CD14-positive monocyte (primary cell): ENCODE data around the gene CUBN. TPM values are rescaled to one million over a fixed set of nuclear protein-coding genes. Genes with fewer than 3 reads are reported as not detected.

ENCODE experiments used
- DNase-seq, 3 donors: peaks; one replicate each; pipeline ENCODE4 v3.0.0-alpha.2; 2011 to 2022
- H2AFZ ChIP-seq: 2 replicates; pipeline ENCODE4 v1.6.0; 2012; ENCODE audit warnings: mild to moderate bottlenecking, low read depth, low read length, inconsistent platforms; ENCODE audit not compliant: insufficient read depth, poor library complexity, severe bottlenecking
- H3K27ac ChIP-seq, 2 donors: 1 replicate in 1 of 2; 2 replicates in 1 of 2; pipeline ENCODE4 v1.5.1; 2012 to 2013; ENCODE audit warnings: low read length in 2 of 2, control low read depth in 1 of 2, inconsistent platforms in 1 of 2, low read depth in 1 of 2, mild to moderate bottlenecking in 1 of 2
- H3K27me3 ChIP-seq, 2 donors: one replicate each; pipeline versions ENCODE4 v1.6.0 to v1.6.1; 2011 to 2013; ENCODE audit warnings: low read length in 2 of 2; ENCODE audit not compliant: control insufficient read depth in 2 of 2, insufficient read depth in 2 of 2
- H3K36me3 ChIP-seq, 2 donors: replicated peaks in 1 of 2; 1 replicate in 1 of 2; 2 replicates in 1 of 2; pipeline versions ENCODE4 v1.5.1 to v1.6.1; 2012 to 2013; ENCODE audit warnings: low read length in 2 of 2, control low read depth in 1 of 2, inconsistent platforms in 1 of 2, mild to moderate bottlenecking in 1 of 2; ENCODE audit not compliant: insufficient read depth in 2 of 2, control insufficient read depth in 1 of 2
- H3K4me1 ChIP-seq, 2 donors: 1 replicate in 1 of 2; 2 replicates in 1 of 2; pipeline versions ENCODE4 v1.5.1 to v1.6.1; 2012 to 2013; ENCODE audit warnings: low read length in 2 of 2, control low read depth in 1 of 2, inconsistent platforms in 1 of 2, mild to moderate bottlenecking in 1 of 2, moderate library complexity in 1 of 2; ENCODE audit not compliant: insufficient read depth in 2 of 2, control insufficient read depth in 1 of 2
- H3K4me2 ChIP-seq: replicated peaks from 2 replicates; pipeline ENCODE3; 2012; ENCODE audit warnings: low read length, moderate library complexity, mild to moderate bottlenecking; ENCODE audit not compliant: poor library complexity, severe bottlenecking; ENCODE audit errors: extremely low read depth
- H3K4me3 ChIP-seq, 3 experiments: fragments of 200-600 bp in 1 of 3; sonication (generic) in 1 of 3; replicated peaks in 1 of 3; 1 replicate in 2 of 3; 2 replicates in 1 of 3; pipeline ENCODE4 v1.5.1; 2011 to 2013; ENCODE audit warnings: low read length in 3 of 3, mild to moderate bottlenecking in 3 of 3, control low read depth in 2 of 3, low read depth in 2 of 3, inconsistent platforms in 1 of 3, moderate library complexity in 1 of 3
- H3K79me2 ChIP-seq: 2 replicates; pipeline ENCODE4 v1.6.0; 2012; ENCODE audit warnings: mild to moderate bottlenecking, control low read depth, inconsistent platforms, low read length, moderate library complexity; ENCODE audit not compliant: insufficient read depth
- H3K9ac ChIP-seq: 2 replicates; pipeline ENCODE4 v1.6.0; 2017; ENCODE audit warnings: low read length, mild to moderate bottlenecking; ENCODE audit not compliant: insufficient read depth, poor library complexity, severe bottlenecking
- H3K9me3 ChIP-seq, 2 donors: replicated peaks in 1 of 2; 1 replicate in 1 of 2; 2 replicates in 1 of 2; pipeline versions ENCODE4 v1.5.1 to v1.6.1; 2012 to 2013; ENCODE audit warnings: low read length in 2 of 2, control low read depth in 1 of 2; ENCODE audit not compliant: control insufficient read depth in 1 of 2, insufficient read depth in 1 of 2
- H4K20me1 ChIP-seq: 2 replicates; pipeline ENCODE4 v1.6.0; 2012; ENCODE audit warnings: mild to moderate bottlenecking, low read length, control low read depth, moderate library complexity; ENCODE audit not compliant: insufficient read depth
- H3K27ac Mint-ChIP-seq, 7 donors: one replicate each; pipeline ENCODE4 v1.8.0; 2020; ENCODE audit warnings: mild to moderate bottlenecking in 7 of 7, mixed read lengths in 7 of 7, moderate library complexity in 6 of 7, inconsistent platforms in 2 of 7
- H3K27me3 Mint-ChIP-seq, 3 donors: one replicate each; pipeline ENCODE4 v1.8.0; 2021 to 2022; ENCODE audit warnings: low read depth in 3 of 3, mild to moderate bottlenecking in 3 of 3, mixed read lengths in 3 of 3, moderate library complexity in 3 of 3, inconsistent platforms in 1 of 3
- H3K36me3 Mint-ChIP-seq, 2 donors: one replicate each; pipeline ENCODE4 v1.8.0; 2020; ENCODE audit warnings: mixed read lengths in 2 of 2, inconsistent platforms in 1 of 2, mild to moderate bottlenecking in 1 of 2
- H3K4me1 Mint-ChIP-seq: one replicate; pipeline ENCODE4 v1.8.0; 2020; ENCODE audit warnings: mild to moderate bottlenecking, mixed read lengths
- H3K4me3 Mint-ChIP-seq, 2 donors: one replicate each; pipeline ENCODE4 v1.8.0; 2020; ENCODE audit warnings: mild to moderate bottlenecking in 2 of 2, mixed read lengths in 2 of 2, moderate library complexity in 1 of 2
- H3K9me3 Mint-ChIP-seq, 7 donors: one replicate each; pipeline ENCODE4 v1.8.0; 2020 to 2022; ENCODE audit warnings: mixed read lengths in 7 of 7, mild to moderate bottlenecking in 6 of 7, moderate library complexity in 6 of 7, inconsistent platforms in 2 of 7
- CTCF ChIP-seq: fragments of 200-600 bp; IDR thresholded peaks from one replicate; pipeline ENCODE4 v1.8.0; 2022; ENCODE audit warnings: antibody characterized with exemption, mild to moderate bottlenecking
- WGBS: methylation state at CpG from one replicate; pipeline ENCODE4 v1.1.5; 2013; ENCODE audit warnings: missing lambda C conversion rate; ENCODE audit not compliant: insufficient coverage; 5-methylcytosine and 5-hydroxymethylcytosine counted together
- intact Hi-C, 2 donors: fragments of 100-400 bp; cut with micrococcal nuclease; formaldehyde crosslinking; loops; one replicate each; pipeline versions ENCODE4 v1.15.0 to v1.15.1; 2023
- polyA plus RNA-seq, 3 donors: library from polyadenylated mRNA; depleted of rRNA in 1 of 3; unstranded in 2 of 3; stranded (reverse) in 1 of 3; fragments of 300-500 nt in 2 of 3; fragments of >200 nt in 1 of 3; fragmentation: Illumina TruSeq in 2 of 3; gene quantifications; 1 replicate in 2 of 3; 2 replicates in 1 of 3; pipeline ENCODE4 v1.2.3, GENCODE V29; 2012 to 2021

The CUBN gene
- polyA plus RNA-seq, 3 donors: 0.95 TPM; not detected in 2

GRCh38 chr10:16819436-16819835 lies 310.2 kb downstream of the CUBN start:
- H3K27ac ChIP-seq: no peak overlapping the region
- H3K9me3 ChIP-seq: peaks cover 15 to 19% of the 10 kb centered on the region in 2 donors
- peaks cover 45% of the 10 kb centered on the region for H3K4me1 Mint-ChIP-seq
- H3K4me3 ChIP-seq: no peak overlapping the region
- no peak overlapping the region for H3K4me2 ChIP-seq
- no peak for TF ChIP-seq CTCF
- peak overlapping the region in 1 of 2 donors; percentile 14 for H3K4me3 Mint-ChIP-seq
- peaks cover 0 to 2% of the 10 kb centered on the region in 2 donors for H3K27me3 ChIP-seq
- intact Hi-C loops: loop anchor here in 1 of 2 donors (10.0 kb wide), 1 partner anchor 1835 kb away; the partner anchor contains the start of genes ARL5B and NSUN6
- H3K27me3 Mint-ChIP-seq: peaks cover 0 to 10% (median 5%) of the 10 kb centered on the region in 3 donors
- H3K36me3 ChIP-seq: no peaks in the 10 kb centered on the region
- peaks cover 40 to 51% of the 10 kb centered on the region in 2 donors for H3K4me1 ChIP-seq
- no peak overlapping the region for H3K9ac ChIP-seq
- no peak for DNase-seq
- H3K79me2 ChIP-seq: peaks cover 27% of the 10 kb centered on the region
- H3K36me3 Mint-ChIP-seq: peaks cover 13 to 18% of the 10 kb centered on the region in 2 donors
- peaks cover 16 to 19% (median 17%) of the 10 kb centered on the region in 7 donors for H3K9me3 Mint-ChIP-seq
- no peak overlapping the region for H3K27ac Mint-ChIP-seq
- no peaks in the 10 kb centered on the region for H4K20me1 ChIP-seq
- WGBS: no CpG with 5 or more reads among the region's 3 CpGs
- no peak overlapping the region for H2AFZ ChIP-seq

- Histone ChIP-seq H2AFZ (no peak overlapping the region), H4K20me1 (no peaks in the 10 kb centered on the region), H3K4me3 (no peak overlapping the region), H3K27me3 (peaks cover 0 to 2% of the 10 kb centered on the region in 2 donors), H3K9ac (no peak overlapping the region), H3K79me2 (peaks cover 29% of the 10 kb centered on the region), H3K4me2 (no peak overlapping the region), H3K36me3 (no peaks in the 10 kb centered on the region), H3K9me3 (peaks cover 15 to 19% of the 10 kb centered on the region in 2 donors), H3K4me1 (peaks cover 40 to 52% of the 10 kb centered on the region in 2 donors), H3K27ac (no peak overlapping the region)
- no peak overlapping the region for H3K27ac Mint-ChIP-seq
- H3K27me3 Mint-ChIP-seq: peaks cover 0 to 10% (median 5%) of the 10 kb centered on the region in 3 donors
- H3K36me3 Mint-ChIP-seq: peaks cover 13 to 21% of the 10 kb centered on the region in 2 donors
- no peak for TF ChIP-seq CTCF
- H3K4me3 Mint-ChIP-seq: peak overlapping the region in 1 of 2 donors; percentile 14
- intact Hi-C loops: loop anchor here in 1 of 2 donors (10.0 kb wide), 1 partner anchor 1836 kb away; the partner anchor contains the start of genes ARL5B and NSUN6
- H3K9me3 Mint-ChIP-seq: peaks cover 16 to 19% (median 17%) of the 10 kb centered on the region in 7 donors
- H3K4me1 Mint-ChIP-seq: peaks cover 46% of the 10 kb centered on the region
- WGBS: 96% methylated on average over 5 of the region's 6 CpGs
- no peak for DNase-seq
Observed at GRCh38 chr10:16819026-16819425, 310.6 kb downstream of the CUBN start.
